Measurements from ENCODE around the gene NRF1.

GRCh38 chr7:129578829-129579228 lies 32.7 kb upstream of the NRF1 start:
- TF ChIP-seq CEBPB (IDR thresholded peaks at IDR 0.05): no peak
- no peak for TF ChIP-seq EP300 (IDR thresholded peaks at IDR 0.05; ENCODE audit: borderline replicate concordance)
- TF ChIP-seq CREB1 (IDR thresholded peaks at IDR 0.05; ENCODE audit: low read depth): no peak

All from Ishikawa (cell line).